B cell (primary cell): ENCODE results near the gene ANKRD35. TPM values are rescaled to one million over a fixed set of nuclear protein-coding genes. Genes with fewer than 3 reads are reported as not detected.

ENCODE experiments used
- ATAC-seq: fragments of 200-7000 bp; cut with Tn5 transposase; one replicate; pipeline ENCODE4 v1.10.0; 2021; ENCODE audit warnings: low read depth, mild to moderate bottlenecking, moderate number of reproducible peaks, moderate library complexity
- CTCF ChIA-PET: fragments of 350-600 bp; sonication (Branson Sonifier 250); formaldehyde crosslinking; loops from one replicate; lab custom pipeline; 2021; ENCODE audit warnings: antibody characterized with exemption, inconsistent platforms; lab: Charles Lee
- POLR2A ChIA-PET: fragments of 350-600 bp; sonication (Branson Sonifier 250); formaldehyde crosslinking; loops from one replicate; lab custom pipeline; 2021; ENCODE audit warnings: antibody characterized with exemption; lab: Charles Lee
- DNase-seq: peaks from one replicate; pipeline ENCODE4 v3.0.0; 2013
- H2AFZ ChIP-seq: 2 replicates; pipeline ENCODE4 v1.6.1; 2012; ENCODE audit warnings: mild to moderate bottlenecking, low read depth, low read length; ENCODE audit not compliant: insufficient read depth, poor library complexity, severe bottlenecking
- H3K27ac ChIP-seq, 2 donors: 1 replicate in 1 of 2; 2 replicates in 1 of 2; pipeline ENCODE4 v1.5.1; 2012 to 2013; ENCODE audit warnings: low read length in 2 of 2, mild to moderate bottlenecking in 2 of 2, moderate library complexity in 1 of 2
- H3K27me3 ChIP-seq, 4 experiments: fragments of 200-600 bp in 1 of 4; sonication (generic) in 1 of 4; replicated peaks in 1 of 4; 1 replicate in 2 of 4; 2 replicates in 2 of 4; pipeline versions ENCODE4 v1.6.1 to v1.7.0; 2013 to 2016; ENCODE audit warnings: low read length in 3 of 4, mild to moderate bottlenecking in 2 of 4, mixed read lengths in 1 of 4, moderate library complexity in 1 of 4; ENCODE audit not compliant: insufficient read depth in 4 of 4, control insufficient read depth in 3 of 4; ENCODE audit errors: control extremely low read depth in 1 of 4
- H3K36me3 ChIP-seq, 2 experiments: replicated peaks in 1 of 2; 1 replicate in 1 of 2; 2 replicates in 1 of 2; pipeline versions ENCODE4 v1.6.1 to v1.7.1; 2013; ENCODE audit warnings: low read length in 1 of 2; ENCODE audit not compliant: insufficient read depth in 2 of 2, control insufficient read depth in 1 of 2; ENCODE audit errors: control extremely low read depth in 1 of 2, extremely low read depth in 1 of 2
- H3K4me1 ChIP-seq, 2 donors: fragments of 200-600 bp in 1 of 2; sonication (generic) in 1 of 2; 1 replicate in 1 of 2; 2 replicates in 1 of 2; pipeline versions ENCODE4 v1.5.1 to v1.6.1; 2013 to 2017; ENCODE audit warnings: low read length in 2 of 2; ENCODE audit not compliant: control insufficient read depth in 2 of 2, insufficient read depth in 2 of 2
- H3K4me2 ChIP-seq: replicated peaks from 2 replicates; pipeline ENCODE3; 2012; ENCODE audit warnings: mild to moderate bottlenecking, low read depth, low read length; ENCODE audit not compliant: poor library complexity, severe bottlenecking
- H3K4me3 ChIP-seq, 5 experiments: fragments of 200-600 bp in 1 of 5; sonication (generic) in 1 of 5; 1 replicate in 3 of 5; 2 replicates in 2 of 5; pipeline versions ENCODE4 v1.5.1 to v1.7.0; 2011 to 2016; ENCODE audit warnings: low read length in 4 of 5, mild to moderate bottlenecking in 4 of 5, low read depth in 2 of 5, control low read depth in 1 of 5, moderate library complexity in 1 of 5; ENCODE audit not compliant: insufficient read depth in 1 of 5; ENCODE audit errors: control extremely low read depth in 1 of 5, extremely low read depth in 1 of 5
- H3K79me2 ChIP-seq: fragments of 200-600 bp; sonication (generic); one replicate; pipeline ENCODE4 v1.6.0; 2016; ENCODE audit warnings: low read length; ENCODE audit not compliant: control insufficient read depth, insufficient read depth
- H3K9ac ChIP-seq: fragments of 200-600 bp; sonication (generic); 2 replicates; pipeline ENCODE4 v1.6.1; 2017; ENCODE audit warnings: mild to moderate bottlenecking, low read length, moderate library complexity
- H3K9me3 ChIP-seq, 3 donors: one replicate each; pipeline versions ENCODE4 v1.6.1 to v1.7.1; 2013; ENCODE audit warnings: low read length in 2 of 3; ENCODE audit not compliant: control insufficient read depth in 2 of 3, insufficient read depth in 1 of 3; ENCODE audit errors: control extremely low read depth in 1 of 3
- H4K20me1 ChIP-seq: 2 replicates; pipeline ENCODE4 v1.6.0; 2012; ENCODE audit warnings: mild to moderate bottlenecking, low read length; ENCODE audit not compliant: insufficient read depth, control insufficient read depth, poor library complexity, severe bottlenecking
- H3K27ac Mint-ChIP-seq: one replicate; pipeline ENCODE4 v1.8.0; 2021; ENCODE audit warnings: mixed read lengths
- H3K27me3 Mint-ChIP-seq: one replicate; pipeline ENCODE4 v1.8.0; 2021; ENCODE audit warnings: mixed read lengths
- H3K4me1 Mint-ChIP-seq: one replicate; pipeline ENCODE4 v1.8.0; 2021; ENCODE audit warnings: mixed read lengths
- H3K4me3 Mint-ChIP-seq: one replicate; pipeline ENCODE4 v1.8.0; 2021; ENCODE audit warnings: mixed read lengths
- H3K9me3 Mint-ChIP-seq: one replicate; pipeline ENCODE4 v1.8.0; 2022; ENCODE audit warnings: mixed read lengths; ENCODE audit not compliant: insufficient read depth
- CTCF ChIP-seq: fragments of 200-600 bp; IDR thresholded peaks from one replicate; pipeline ENCODE4 v1.8.0; 2022; ENCODE audit warnings: antibody characterized with exemption, mild to moderate bottlenecking
- EZH2 ChIP-seq: IDR thresholded peaks from 2 replicates; pipeline ENCODE4 v1.6.1; 2012; ENCODE audit warnings: borderline replicate concordance, low read depth, mild to moderate bottlenecking, moderate library complexity, low read length; ENCODE audit not compliant: insufficient read depth, poor library complexity, severe bottlenecking
- WGBS: methylation state at CpG from one replicate; pipeline ENCODE4 v1.1.5; 2013; ENCODE audit warnings: missing lambda C conversion rate; ENCODE audit not compliant: insufficient coverage; 5-methylcytosine and 5-hydroxymethylcytosine counted together
- intact Hi-C: fragments of 100-400 bp; cut with micrococcal nuclease; formaldehyde crosslinking; loops from one replicate; pipeline ENCODE4 v1.10.0; 2022
- polyA plus RNA-seq: library from polyadenylated mRNA; depleted of rRNA; stranded (reverse); fragments of >200 nt; gene quantifications from 2 replicates; pipeline ENCODE4 v1.2.3, GENCODE V29; 2012
- total RNA-seq, 2 donors: library from RNA; stranded (reverse); fragments of 120-200 nt in 1 of 2; gene quantifications; 1 replicate in 1 of 2; 2 replicates in 1 of 2; pipeline versions ENCODE4 v1.2.3 to v1.2.4, GENCODE V29; 2013 to 2022

Gene ANKRD35
- total and polyA plus RNA-seq, 2 donors (not counting 1 experiment from before 2014, with no cell fraction given), result 0.04 TPM; not detected in 1

DNA sequence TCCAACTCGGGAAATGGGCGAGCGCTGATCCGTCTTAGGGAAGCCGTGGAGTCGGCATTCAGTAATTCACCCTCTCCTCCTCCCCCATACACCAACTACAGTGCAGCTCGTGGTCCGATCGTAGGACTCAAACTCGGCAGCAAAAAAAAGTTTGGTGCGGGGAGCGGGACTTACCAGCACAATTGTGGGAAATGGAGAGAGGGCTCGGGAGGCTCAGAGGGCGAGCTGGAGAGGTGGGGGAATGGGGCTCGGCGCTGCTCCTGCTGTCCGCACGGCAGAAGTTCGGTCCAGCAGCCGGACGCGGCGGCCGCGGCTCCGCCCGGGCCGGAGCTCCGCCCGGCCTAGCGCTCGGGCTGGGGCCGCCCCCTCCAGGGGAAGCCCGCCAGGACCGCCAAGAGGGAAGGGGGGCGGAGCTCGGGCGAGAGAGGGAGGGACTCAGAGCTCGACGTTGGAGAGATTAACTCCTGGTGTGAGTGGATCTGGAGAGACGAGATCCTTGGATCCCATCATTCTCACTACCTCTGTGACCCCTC lies 26.1 kb downstream of the ANKRD35 start:
- Mint-ChIP-seq H3K27me3 (peaks cover 13% of the 10 kb centered on the region), H3K9me3 (no peaks in the 10 kb centered on the region), H3K4me1 (peaks cover 11% of the 10 kb centered on the region), H3K4me3 (peak overlapping the region; percentile 98), H3K27ac (peak overlapping the region; percentile 94)
- intact Hi-C loops, result loop anchor here (1.0 to 5.0 kb wide), 6 partner anchors 14 to 138 kb away; partner anchors contain the start of genes ANKRD35, NUDT17, PEX11B and RBM8A
- POLR2A ChIA-PET, result interaction anchor here (0.6 to 4.0 kb wide), 18 partner anchors 9 to 1314 kb away, joined by 3 to 70 read pairs (median 8); partner anchors contain the start of genes ANKRD34A, ANKRD35, LIX1L and NUDT17
- Histone ChIP-seq H3K4me3 (peak overlapping the region; percentile 74 to 96 (median 94)), H3K79me2 (peaks cover 9% of the 10 kb centered on the region), H3K9ac (peak overlapping the region; percentile 85), H3K4me1 (peaks cover 9 to 14% of the 10 kb centered on the region in 2 donors), H3K27ac (peak overlapping the region; percentile 57 to 72), H3K27me3 (peaks cover 0 to 7% (median 1%) of the 10 kb centered on the region in 4 experiments), H3K4me2 (peak overlapping the region; percentile 96), H3K9me3 (no peaks in the 10 kb centered on the region), H2AFZ (peak overlapping the region; percentile 98), H4K20me1 (no peaks in the 10 kb centered on the region), H3K36me3 (peaks cover 0 to 19% of the 10 kb centered on the region in 2 experiments)
- DNase-seq, result peak; percentile 82
- TF ChIP-seq EZH2 (no peak), CTCF (no peak)
- under 1% methylated on average over 30 of the region's 41 CpGs for WGBS
- ATAC-seq, result peak; percentile 63
- CTCF ChIA-PET, result interaction anchor here (0.6 to 4.6 kb wide), 19 partner anchors 10 to 178 kb away, joined by 3 to 148 read pairs (median 6); partner anchors contain the start of genes ANKRD34A, ITGA10, NUDT17 and PEX11B
